T-helper 22 cell (primary cell): ENCODE measurements around the gene CISD3.

Source experiments
- DNase-seq: peaks from one replicate; pipeline ENCODE4 v3.0.0-alpha.2; 2020; ENCODE audit warnings: low read depth

Gene CISD3

GRCh38 chr17:38729886-38730525 is at the start of gene CISD3:
TSS of gene CISD3 (plus strand) at chr17:38730341. CDS start at chr17:38730359, 18 bp downstream.
- DNase-seq: peak; percentile 79

- DNase-seq: no peak
Measured at GRCh38 chr17:38681096-38681495, 49.0 kb upstream of the CISD3 start.

GRCh38 chr17:38685491-38685890 is 44.6 kb upstream of the CISD3 start:
- DNase-seq: no peak

GRCh38 chr17:38687286-38687685 is 42.9 kb upstream of the CISD3 start:
- no peak for DNase-seq

- no peak for DNase-seq
Measured at GRCh38 chr17:38690386-38690785, 39.8 kb upstream of the CISD3 start.

GRCh38 chr17:38691154-38691553 is 39.0 kb upstream of the CISD3 start:
- DNase-seq: no peak

- no peak for DNase-seq
Measured at GRCh38 chr17:38693700-38694329, 36.3 kb upstream of the CISD3 start.

- DNase-seq: no peak
Measured at GRCh38 chr17:38697061-38697820, 32.9 kb upstream of the CISD3 start.

GRCh38 chr17:38698760-38699159 is 31.4 kb upstream of the CISD3 start:
- no peak for DNase-seq

GRCh38 chr17:38701504-38702165 is 28.5 kb upstream of the CISD3 start:
- peak; percentile 67 for DNase-seq

- DNase-seq: peak; percentile 77
Measured at GRCh38 chr17:38702166-38702915, 27.8 kb upstream of the CISD3 start.

- DNase-seq: no peak
Measured at GRCh38 chr17:38702916-38703741, 27.0 kb upstream of the CISD3 start.

GRCh38 chr17:38703742-38704605 is 26.2 kb upstream of the CISD3 start:
- peak; percentile 60 for DNase-seq

GRCh38 chr17:38704606-38705522 is 25.3 kb upstream of the CISD3 start, which contains the start of gene MLLT6:
TSS of gene MLLT6 (plus strand) at chr17:38705273. CDS start at chr17:38705633, 360 bp downstream.
- peak; percentile 77 for DNase-seq

GRCh38 chr17:38705523-38705802 is 24.7 kb upstream of the CISD3 start:
- no peak for DNase-seq

- DNase-seq: no peak
Measured at GRCh38 chr17:38705803-38706504, 24.2 kb upstream of the CISD3 start.

- peak; percentile 21 for DNase-seq
Measured at GRCh38 chr17:38706505-38707216, 23.5 kb upstream of the CISD3 start.
